ENCODE data around the gene SMPD2.

Gene SMPD2

GRCh38 chr6:109446541-109446940 is 6.0 kb downstream of the SMPD2 start:
- no peak for DNase-seq (ENCODE audit: low read depth in 2 of 2, low spot score in 1 of 2)

- no peak for DNase-seq (ENCODE audit: low read depth in 2 of 2, low spot score in 1 of 2)
Observed at GRCh38 chr6:109447087-109447486, 6.6 kb downstream of the SMPD2 start.

GRCh38 chr6:109447878-109448555 is 7.5 kb downstream of the SMPD2 start:
- DNase-seq (ENCODE audit: low read depth in 2 of 2, low spot score in 1 of 2) = no peak

GRCh38 chr6:109448615-109449014 is 8.1 kb downstream of the SMPD2 start:
- no peak for DNase-seq (ENCODE audit: low read depth in 2 of 2, low spot score in 1 of 2)

- DNase-seq (ENCODE audit: low read depth in 2 of 2, low spot score in 1 of 2) = no peak
Observed at GRCh38 chr6:109449064-109449794, 8.7 kb downstream of the SMPD2 start.

GRCh38 chr6:109449795-109450673 is 9.5 kb downstream of the SMPD2 start:
- DNase-seq (ENCODE audit: low read depth in 2 of 2, low spot score in 1 of 2) = no peak

GRCh38 chr6:109450801-109451200 is 10.3 kb downstream of the SMPD2 start:
- no peak for DNase-seq (ENCODE audit: low read depth in 2 of 2, low spot score in 1 of 2)

GRCh38 chr6:109451376-109451775 is 10.9 kb downstream of the SMPD2 start:
- no peak for DNase-seq (ENCODE audit: low read depth in 2 of 2, low spot score in 1 of 2)

- no peak for DNase-seq (ENCODE audit: low read depth in 2 of 2, low spot score in 1 of 2)
Observed at GRCh38 chr6:109452181-109452580, 11.7 kb downstream of the SMPD2 start.

GRCh38 chr6:109453156-109453555 is 12.6 kb downstream of the SMPD2 start:
- DNase-seq (ENCODE audit: low read depth in 2 of 2, low spot score in 1 of 2) = no peak

GRCh38 chr6:109453594-109454495 is 13.3 kb downstream of the SMPD2 start:
- DNase-seq (ENCODE audit: low read depth in 2 of 2, low spot score in 1 of 2) = no peak

- peak; percentile 41 to 47 for DNase-seq (ENCODE audit: low read depth in 2 of 2, low spot score in 1 of 2)
Observed at GRCh38 chr6:109454496-109455436, 14.2 kb downstream of the SMPD2 start.

- DNase-seq (ENCODE audit: low read depth in 2 of 2, low spot score in 1 of 2) = peak in 1 of 2 donors; percentile 47
Observed at GRCh38 chr6:109455437-109456110, 15.1 kb downstream of the SMPD2 start, which contains the start of gene MICAL1. Gene MICAL1 (minus strand): TSS chr6:109455772. CDS start chr6:109454196, 1,576 bp downstream.

- DNase-seq (ENCODE audit: low read depth in 2 of 2, low spot score in 1 of 2) = no peak
Observed at GRCh38 chr6:109456111-109456583, 15.6 kb downstream of the SMPD2 start.

GRCh38 chr6:109456710-109457561 is 16.4 kb downstream of the SMPD2 start:
- DNase-seq (ENCODE audit: low read depth in 2 of 2, low spot score in 1 of 2) = no peak

GRCh38 chr6:109457562-109457996 is 17.1 kb downstream of the SMPD2 start:
- DNase-seq (ENCODE audit: low read depth in 2 of 2, low spot score in 1 of 2) = no peak

GRCh38 chr6:109458774-109459531 is 18.4 kb downstream of the SMPD2 start:
- DNase-seq (ENCODE audit: low read depth in 2 of 2, low spot score in 1 of 2) = no peak
